Testis (tissue), 2 donors: ENCODE measurements around the gene MAP3K14.

Experiments
- CTCF ChIP-seq, 3 experiments: fragments of 450-650 bp in 2 of 3; fragments of 200-600 bp in 1 of 3; sonication (generic) in 1 of 3; IDR thresholded peaks; one replicate each; pipeline ENCODE4 v1.5.1; 2016 to 2019; ENCODE audit warnings: antibody characterized with exemption in 3 of 3, mild to moderate bottlenecking in 2 of 3, moderate library complexity in 1 of 3
- POLR2A ChIP-seq: fragments of 450-650 bp; IDR thresholded peaks from one replicate; pipeline ENCODE4 v1.6.1; 2017; ENCODE audit warnings: antibody characterized with exemption, mild to moderate bottlenecking, moderate library complexity

DNA sequence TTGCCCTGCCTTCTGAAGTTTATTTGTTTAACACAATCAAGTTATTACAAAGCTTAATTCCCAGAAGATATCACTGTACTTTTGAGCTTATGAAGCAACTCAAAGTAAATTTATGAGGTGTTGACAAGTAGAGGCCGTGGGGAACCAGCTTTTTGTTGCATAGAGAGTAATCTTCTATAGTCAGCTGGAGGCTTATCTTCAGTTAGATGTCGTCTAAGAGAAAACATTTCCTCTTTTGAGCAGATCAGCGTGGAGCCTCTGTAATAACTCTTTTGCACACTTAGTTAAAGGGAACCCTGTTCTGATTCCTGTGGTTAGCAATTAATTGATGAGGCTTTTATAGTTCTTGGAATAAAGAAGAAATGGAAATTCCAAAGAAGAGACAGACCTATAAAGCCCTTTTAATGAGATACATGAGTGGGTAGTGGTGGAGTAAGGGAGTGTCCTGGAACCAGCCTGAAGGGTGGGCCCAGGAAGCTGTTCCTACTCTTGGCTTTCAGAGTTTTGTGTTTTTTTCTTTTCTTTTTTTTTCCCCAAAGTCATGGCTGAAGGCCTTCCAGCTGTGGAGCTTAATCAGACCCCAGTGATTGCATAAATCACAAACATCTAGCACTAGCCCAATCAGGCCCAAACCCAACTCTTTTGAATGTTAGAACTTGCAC, 28.9 kb upstream of the MAP3K14 start:
- TF ChIP-seq CTCF (IDR thresholded peaks at IDR 0.05) = no peak
- TF ChIP-seq POLR2A = no peak
